Left hindlimb (tissue), 1 donor: ENCODE data around the gene SUSD2.
A peak's percentile ranks its signal among the peaks of the same experiment; 100 is the strongest.

Experiments used
- DNase-seq: peaks from one replicate; pipeline ENCODE4 v3.0.0-alpha.2; 2018

Gene SUSD2

DNA sequence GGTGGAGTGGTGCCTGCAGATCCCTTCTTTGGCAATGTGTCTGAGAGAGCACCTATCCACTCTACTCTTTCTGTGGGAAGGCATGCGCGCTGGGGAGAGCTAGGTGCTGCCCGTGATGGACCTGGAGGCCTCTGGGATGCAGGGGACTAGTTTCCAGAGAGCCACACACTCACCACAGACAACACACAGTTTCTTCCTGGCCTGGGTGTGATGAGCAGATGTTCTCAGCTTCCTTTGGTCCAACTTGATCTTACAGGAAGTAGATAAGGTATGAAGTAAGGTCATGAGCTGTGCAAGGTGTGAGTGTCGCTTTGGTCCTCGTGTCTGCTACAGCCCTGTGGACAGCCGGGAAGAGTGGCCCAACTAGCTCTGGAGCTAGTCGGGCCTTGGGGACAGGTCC lies 27.3 kb upstream of the SUSD2 start:
- no peak for DNase-seq

DNA sequence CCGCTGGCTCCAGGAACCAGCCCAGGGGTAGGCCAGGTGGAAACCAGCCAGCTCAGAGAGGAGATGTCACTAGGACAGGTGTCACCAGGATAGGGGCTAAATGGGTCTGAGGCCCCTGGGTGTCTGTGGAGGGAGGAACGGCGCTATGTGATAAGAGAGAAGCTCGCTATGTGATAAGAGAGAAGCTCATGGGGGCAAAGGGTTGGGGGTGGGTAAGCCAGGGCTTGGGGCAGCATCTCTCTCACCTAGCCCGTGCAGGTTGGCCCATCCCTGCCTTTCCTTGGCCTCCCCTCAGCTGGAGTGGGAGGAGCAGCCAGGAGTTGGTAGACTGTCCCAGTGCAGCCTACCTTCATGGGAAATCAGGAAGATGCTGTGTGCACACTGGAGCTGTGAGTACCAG lies 26.5 kb upstream of the SUSD2 start:
- DNase-seq = no peak

DNA sequence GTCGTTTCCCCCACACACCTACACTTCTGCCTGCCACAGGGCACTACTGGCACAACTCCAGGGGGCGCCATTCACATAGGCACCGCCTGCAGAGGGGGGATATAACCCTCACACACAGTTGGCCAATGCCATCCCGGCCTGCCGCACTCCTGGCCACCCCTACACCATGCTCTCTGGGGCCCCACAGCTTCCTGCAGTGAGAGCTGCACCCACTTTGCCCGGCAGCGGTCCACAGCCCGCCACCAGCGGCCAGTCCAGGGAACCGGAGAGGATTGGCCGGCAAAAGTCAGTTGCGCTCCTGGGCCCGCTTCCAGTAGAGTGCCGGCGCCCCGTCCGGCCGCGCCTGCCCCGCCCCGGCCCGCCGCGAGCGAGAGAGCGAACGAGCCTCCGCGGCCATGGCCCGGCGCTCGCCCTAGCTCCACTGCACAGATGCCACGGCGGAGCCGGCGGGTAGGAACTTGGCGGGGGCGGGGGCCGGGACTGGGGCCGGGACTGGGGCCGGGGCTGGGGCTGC lies 25.6 kb upstream of the SUSD2 start:
- peak; percentile 87 for DNase-seq

DNA sequence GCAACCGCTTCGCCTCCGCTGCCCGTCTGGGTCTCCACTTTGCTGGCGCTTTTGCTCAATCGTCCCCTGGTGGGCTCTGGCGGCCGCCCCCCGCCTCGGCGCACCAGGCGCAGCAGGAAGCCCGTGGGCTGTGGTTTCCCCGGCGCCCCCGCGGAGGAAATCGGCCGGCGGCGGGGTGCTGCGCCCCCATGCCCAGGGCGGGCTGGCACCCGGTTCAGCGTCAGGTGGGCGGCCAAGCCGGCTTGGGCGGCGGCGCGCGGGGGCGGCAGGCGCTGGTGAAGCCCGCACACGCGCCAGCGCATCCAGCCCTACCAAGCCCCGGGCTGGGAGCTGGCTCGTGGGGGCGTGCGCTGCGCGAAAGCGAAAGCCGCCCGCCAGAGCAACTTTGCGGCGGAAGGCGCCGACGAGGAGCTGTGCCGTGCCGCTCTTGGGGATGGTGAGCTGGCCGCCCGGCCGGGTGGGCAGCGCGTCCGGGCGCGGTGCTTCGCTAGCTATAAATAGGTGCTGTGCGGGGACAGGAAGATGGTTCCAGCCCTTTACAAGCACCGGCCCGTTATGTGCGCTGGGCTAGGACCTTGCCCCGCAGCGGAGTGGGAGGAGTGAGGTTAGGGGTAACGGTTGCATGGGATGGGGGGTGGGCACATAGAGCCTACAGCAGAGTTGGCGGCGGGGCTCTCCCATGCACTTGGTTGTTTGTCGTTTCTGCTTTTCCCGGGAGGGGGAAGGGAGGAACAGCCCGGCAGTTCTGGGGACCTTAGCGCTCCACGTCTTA lies 25.0 kb upstream of the SUSD2 start:
- no peak for DNase-seq

DNA sequence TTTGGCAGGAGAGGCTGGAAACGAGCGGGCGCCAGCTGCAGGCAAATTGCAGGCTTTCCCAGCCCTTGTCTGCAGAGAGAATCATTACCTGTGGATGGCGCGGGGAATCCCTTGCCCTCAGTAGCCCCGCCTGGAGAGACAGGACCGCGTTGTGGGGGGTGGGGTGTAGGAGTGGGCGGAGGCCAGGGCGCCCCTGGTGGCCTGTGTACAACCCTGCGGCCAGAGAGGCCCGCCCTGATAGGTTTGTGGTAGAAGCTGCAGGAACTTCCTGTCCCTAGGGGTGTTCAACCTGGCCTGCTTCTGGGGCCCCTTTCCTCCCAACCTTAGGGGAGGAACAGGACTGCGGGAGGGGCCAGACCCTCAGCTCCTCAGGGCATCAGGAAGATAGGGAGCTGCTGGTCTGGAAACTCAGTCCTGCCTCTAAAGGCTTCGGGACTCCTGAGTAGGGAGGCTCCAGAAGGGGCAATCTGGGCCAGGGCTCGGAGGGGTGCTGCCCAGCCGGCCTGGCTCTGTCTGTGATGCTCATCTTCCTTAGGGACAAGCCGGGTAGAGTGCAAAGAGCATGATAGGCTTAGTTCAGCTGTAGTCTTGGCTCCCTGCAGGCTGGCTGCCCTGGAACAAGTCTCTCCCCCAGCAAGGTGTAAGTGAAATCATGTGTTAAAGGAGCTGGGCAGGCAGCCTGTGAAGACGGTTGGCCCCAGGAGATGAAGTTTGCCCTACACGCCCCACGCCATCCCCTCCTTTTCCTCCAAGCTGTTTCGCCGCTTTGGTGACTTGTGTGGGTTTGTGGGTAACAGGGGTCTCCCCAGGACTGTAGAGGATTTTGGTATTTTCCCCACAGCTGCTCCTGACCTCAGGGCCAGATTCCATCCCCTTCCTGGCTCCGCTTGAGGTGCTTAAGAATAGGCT lies 24.1 kb upstream of the SUSD2 start:
- peak; percentile 84 for DNase-seq

DNA sequence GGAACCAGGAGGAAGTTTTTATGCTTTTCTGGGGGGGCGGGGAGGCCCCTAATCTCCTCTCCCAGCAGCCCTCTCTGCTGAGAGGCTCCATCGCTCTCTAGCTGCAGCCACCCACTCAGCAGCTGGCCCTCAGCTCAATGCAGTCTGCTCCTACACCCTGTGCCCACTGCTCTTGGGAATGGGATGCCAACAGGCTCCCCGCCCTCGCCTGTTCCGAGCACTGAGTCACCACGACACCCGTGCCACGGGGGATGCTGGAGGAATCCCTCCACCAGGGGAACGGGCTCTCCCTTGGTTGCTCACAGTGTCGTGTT lies 23.5 kb upstream of the SUSD2 start:
- peak; percentile 70 for DNase-seq

DNA sequence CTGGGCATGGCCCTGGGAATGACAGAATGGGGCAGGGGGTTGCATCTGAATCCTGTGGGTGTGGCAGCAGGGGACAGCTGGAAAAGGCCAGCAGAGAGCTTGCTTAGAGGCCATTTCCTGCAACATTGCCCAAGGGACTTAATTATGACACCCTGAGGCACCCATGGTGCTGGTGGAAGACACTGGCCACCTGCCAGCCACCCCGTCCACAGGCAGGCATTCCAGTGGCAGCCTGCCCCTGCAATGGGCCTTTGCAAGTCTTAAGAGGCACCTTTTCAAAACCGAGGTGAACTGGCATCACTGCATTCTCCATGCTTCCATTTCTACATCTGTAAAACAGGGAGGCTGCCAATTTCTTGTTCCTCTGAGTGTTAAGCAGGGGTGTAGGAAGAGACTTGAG lies 21.6 kb upstream of the SUSD2 start:
- no peak for DNase-seq

DNA sequence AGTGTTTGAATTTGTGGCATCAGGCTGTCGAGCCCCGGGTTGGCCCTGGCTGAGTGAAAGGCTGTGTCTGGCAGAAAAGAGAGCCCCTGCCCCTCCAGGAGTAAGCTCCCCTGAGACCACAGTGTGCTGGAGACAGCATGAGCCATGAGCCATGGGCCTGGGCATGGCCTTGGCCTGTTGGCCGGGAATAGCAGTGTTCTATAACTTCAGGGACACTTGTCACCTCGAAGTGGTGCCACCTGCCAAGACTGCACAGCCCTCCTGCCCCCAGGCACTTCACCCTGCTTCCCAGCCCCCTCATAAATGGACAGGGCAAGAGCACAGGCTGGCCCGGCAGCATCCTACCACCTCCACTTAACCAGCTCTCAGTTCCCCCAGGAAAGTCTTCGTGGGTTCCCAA lies 20.7 kb upstream of the SUSD2 start:
- no peak for DNase-seq

DNA sequence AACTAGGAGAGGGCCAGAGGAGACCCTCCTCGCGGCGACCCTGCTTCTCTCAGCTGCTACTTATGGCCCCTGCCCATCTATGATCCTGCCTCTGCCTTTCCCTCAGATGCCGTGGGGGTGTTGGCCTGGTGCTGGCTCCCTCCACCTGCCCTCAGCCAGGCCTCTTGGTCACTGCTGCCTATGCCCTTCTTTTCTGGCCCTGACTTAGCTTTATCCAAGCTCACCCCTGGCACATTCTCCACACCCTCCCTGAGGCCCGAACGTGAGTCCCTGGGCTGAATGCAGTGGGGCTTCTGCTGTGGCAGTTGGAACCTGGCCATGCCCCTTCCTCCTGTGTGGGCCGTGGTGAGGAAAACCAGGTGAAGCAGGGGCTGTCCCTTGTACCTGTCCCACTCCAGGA lies 19.8 kb upstream of the SUSD2 start:
- DNase-seq = no peak

DNA sequence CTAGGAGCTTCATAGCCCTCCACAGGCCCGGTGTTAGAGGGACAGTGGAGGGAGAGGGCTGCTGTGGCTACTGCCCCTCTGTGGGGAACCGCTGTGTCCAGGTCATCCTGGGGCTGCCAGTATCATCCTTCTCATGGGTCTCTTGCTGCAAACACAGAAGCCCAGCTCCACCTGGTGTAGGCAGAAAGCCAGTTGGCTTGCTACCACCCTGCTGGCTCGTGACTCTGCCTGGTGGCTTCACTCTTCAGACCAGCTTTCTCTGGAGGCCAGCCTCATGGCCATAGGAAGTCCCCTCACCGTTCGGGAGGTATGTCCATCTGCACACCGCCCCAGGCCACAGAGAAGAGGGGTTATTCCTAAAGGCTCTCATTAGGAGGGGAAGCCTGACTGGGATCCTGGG lies 19.4 kb upstream of the SUSD2 start:
- DNase-seq = no peak

DNA sequence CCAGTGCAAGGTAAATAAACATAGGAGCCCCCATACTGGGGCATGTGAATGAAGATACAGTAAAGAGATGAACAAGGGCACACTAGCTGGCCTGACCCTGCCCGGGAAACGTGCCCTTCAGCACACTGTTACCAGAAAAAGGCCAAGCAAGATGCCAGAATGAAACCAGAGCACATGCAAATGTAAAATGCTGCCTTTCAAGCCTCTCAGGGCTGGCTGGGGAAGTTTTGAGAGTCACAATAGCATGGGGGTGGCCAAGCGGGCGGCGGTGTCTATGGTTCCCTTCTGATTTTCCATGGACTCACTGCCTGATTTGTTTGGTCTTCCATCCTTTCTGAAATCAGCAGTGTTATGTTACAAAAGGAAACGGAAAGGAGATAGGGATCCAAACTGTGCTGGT lies 18.9 kb upstream of the SUSD2 start:
- DNase-seq = no peak

DNA sequence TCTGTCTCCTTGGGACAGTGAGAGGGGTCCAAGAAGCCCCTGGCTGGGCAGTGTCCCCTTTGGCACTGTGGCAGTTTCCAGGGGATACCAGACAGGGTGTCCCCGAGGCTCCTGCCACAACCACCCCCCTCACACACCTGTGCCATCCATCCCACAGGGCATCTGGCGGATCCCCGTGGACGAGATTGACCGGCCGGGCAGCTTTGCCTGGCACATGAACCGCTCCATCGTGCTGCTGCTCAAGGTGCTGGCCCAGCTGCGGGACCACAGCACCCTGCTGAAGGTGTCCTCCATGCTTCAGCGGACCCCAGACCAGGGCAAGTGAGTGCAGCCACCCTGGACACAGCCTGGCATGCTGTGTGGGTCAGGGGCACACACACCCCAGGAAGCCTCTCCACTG lies 17.0 kb upstream of the SUSD2 start:
- no peak for DNase-seq

DNA sequence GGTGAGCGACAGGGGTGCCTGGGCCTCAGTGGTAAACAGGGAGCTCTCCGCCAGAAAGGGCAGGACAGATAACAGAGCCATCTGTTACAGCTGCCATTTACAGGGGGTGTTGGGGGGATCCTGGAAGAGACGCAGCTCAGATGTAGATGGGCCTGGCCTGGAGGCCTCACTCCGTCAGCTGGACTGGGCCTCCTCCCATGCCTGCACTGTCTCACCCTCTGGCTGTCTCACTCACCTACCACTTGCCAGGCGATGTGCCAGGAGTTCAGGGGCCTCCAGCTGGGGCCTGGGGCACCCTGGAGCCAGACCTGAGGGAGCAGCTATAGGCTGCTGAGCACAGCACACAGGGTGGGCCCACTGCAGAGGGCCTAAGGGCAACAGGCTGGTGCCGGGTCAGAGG lies 16.3 kb upstream of the SUSD2 start:
- DNase-seq = no peak

DNA sequence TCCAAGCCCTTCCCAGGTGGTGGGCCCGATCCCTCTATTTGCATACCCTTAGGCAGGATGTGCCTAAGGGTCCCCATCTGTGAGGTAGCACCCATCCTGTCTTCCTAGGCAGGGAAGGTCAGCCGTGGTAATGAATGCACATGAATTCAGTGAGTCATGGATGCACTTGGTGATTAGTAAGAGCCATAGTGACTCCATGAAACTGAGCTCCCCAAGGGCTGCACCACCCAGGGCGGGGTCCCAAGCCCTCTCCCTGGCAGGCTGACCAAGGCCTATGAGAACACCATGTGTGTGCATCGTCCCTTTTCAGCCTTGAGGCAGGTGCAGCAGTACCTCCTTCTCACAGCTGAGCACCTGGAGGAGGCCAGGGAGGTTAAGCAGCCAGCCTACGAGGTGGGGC lies 15.6 kb upstream of the SUSD2 start:
- no peak for DNase-seq

DNA sequence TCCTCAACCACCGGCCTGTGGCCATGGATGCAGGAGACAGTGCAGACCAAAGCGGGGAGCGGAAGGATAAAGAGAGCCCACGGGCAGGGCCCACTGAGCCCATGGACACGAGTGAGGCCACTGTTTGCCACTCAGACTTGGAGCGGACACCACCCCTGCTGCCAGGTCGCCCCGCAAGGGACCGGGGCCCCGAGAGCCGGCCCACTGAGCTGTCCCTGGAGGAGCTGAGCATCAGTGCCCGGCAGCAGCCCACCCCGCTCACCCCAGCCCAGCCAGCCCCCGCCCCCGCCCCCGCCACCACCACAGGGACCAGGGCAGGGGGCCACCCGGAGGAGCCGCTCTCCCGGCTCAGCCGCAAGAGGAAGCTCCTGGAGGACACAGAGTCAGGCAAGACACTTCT lies 14.5 kb upstream of the SUSD2 start:
- DNase-seq = no peak

DNA sequence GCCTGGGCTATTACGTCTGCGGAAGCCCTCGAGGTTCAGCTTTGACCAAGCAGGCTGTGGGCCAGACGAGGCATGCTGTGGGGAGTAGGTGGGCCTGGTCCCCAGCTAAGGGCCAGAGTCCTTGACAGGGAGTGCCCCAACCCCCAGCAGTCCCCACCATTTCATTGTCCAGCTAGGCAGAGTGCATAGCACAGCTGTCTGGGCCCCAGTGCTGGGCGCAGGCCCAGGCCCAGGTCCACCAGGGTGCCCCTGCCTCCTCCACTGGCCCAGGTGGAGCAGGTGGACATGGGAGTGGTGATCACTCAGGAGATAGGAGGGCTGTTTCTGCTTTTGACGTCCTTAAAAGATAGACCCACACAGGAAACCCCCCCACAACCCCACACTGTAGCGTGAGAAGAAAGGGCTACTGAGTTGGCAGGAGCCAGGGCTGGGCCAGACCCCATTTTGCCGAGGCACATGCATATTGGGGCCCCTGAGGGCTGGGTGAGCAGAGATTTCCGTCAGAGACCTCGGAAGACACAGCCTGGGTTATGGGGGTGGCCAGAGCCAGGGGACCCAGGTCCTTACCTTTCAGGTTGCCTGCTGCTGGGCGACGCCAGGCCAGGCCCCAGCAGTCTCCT lies 11.7 kb upstream of the SUSD2 start:
- DNase-seq = no peak

DNA sequence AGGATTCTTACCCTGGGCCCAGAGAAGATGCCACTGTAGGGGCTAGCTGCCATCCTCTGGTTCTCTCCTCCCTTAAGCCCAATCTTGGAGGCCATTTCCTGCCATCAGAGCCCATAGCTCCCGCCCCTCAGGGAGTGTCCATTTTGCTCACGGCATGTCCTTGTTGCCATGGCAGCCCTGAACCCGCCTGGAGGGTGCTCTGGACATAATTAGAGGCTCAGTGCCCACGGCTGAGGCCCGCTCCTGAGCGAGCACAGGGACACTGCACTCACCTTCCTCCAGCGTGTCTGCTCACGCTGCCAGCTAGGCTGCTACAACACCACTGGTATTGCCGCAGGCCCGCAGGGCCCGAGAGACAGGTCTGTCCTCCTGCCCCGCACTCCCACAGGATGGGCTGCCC lies 11.1 kb upstream of the SUSD2 start:
- no peak for DNase-seq

DNA sequence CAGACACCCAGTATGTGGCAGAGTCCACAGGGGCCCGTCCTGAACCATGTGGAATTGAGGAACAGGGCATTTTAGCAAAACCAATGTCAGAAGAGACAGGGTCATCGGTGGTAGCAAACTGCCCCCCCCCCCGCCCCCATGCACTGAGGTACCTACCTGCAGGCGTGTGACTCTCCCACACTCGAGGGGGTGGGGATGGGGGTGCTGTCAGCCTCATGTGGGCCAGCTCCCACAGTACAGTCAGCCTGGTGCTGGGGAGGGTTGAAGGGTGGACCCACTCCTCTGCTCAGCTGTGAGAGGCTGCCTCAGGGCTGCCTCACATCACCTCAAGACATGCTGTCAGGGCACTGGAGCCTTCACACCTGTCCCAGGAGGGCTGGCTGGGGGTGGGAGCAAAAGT lies 10.7 kb upstream of the SUSD2 start:
- no peak for DNase-seq

DNA sequence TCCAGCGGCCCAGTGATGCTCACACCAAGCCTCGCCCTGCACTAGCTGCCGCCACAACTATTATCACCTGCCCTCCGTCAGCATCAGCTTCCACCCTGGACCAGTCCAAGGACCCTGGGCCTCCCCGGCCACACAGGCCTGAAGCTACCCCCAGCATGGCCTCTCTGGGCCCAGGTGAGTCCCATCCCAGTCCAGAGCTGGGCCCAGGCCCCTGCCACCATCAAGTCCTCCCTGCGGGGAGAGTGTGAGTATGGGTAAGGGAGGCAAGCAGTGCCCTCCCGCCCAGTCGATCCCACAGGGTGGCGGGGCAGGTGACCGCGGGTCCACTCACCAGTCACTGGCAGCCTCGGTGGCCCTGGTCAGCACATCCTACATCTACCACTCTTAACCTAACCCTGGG lies 9.5 kb upstream of the SUSD2 start:
- DNase-seq = no peak

DNA sequence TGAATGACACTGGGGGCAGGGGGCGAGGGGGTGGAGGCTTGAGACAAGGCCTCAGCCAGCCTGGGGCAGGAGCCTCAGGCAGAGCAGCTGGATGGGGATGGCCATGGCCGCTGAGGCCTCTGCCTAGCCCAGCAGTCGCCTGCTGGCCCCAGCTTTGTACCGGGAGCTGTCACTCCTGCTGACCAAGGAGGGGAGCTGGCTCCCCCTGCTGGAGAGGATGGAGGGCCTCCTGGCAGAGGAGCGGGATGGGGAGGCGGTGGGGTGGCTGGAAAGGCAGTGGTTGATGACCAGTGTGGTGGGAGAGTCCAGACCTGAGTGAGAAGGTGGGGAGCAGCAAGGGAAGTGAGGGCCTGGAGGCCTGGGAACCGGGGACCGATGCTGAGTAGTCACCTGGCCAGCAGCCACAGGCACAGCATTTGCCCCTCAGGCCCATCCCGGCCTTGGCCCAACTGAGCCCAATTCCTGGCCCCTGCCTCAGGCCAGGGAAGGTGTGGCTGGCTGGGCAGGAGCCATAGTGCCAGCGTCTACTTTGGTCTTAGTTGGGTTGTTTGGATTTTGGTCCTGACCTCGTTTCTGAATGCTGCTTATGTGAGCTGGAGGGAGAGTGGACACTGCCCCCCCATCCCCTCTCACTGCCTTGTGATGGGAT lies 6.0 kb upstream of the SUSD2 start:
- DNase-seq = peak; percentile 69

DNA sequence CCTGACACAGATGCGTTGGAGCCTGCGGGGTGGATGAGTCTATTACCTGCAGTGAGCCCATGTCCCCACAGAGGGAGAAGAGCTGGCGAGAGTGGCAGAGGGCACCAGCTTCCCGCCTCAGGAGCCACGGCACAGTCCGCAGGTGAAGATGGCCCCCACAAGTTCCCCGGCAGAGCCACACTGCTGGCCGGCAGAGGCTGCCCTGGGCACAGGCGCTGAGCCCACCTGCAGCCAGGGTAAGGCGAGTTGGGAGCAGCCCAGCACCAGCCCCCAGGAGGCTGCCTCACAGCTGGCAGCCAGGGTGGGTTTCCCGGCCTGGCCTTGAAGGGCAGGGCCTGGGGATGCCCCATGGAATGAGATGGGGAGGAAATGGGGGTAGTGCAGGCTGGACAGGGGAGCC lies 5.2 kb upstream of the SUSD2 start:
- no peak for DNase-seq

DNA sequence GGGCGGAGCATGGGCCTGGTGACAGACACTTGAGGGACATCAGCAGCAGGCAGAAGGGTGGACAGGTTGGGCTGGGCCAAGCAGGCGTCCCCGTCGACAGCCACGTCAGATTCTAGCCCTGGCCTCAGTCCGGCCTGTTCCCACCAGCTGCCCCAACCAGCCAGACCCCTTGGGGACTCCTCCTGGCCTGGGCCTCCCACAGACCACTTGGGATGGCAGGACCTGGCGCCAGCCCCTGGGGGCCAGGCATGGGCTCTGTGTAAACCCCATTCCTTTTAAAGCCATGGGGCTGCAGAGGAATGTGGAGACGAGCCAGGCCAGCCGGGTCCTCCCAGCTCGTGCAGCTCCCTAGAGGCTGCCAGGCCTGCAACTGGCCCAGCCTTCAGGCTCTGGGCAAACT lies 4.7 kb upstream of the SUSD2 start:
- no peak for DNase-seq

DNA sequence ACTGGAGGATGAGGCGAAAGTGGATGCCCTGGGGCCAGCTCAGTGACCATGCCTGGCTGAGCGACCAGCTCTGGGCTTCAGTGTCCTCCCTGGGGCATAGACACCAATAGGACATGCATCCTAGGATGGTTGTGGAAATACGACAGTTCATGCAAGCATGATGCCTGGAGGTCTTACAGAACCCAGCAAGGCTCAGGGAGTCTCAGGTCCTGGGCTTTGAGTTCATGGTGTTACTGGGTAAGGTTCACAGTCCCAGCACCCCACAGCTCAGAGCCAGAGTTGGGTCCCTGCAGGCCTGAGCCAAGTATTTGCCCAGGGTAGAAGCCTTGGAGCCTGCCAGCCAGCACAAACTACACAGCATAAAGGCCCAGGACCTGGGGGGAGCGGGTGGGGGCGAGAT lies 4.2 kb upstream of the SUSD2 start:
- DNase-seq = no peak
